HG03097 (cell line): ENCODE results near the gene TMEM156.

Source experiments
- ATAC-seq: cut with Tn5 transposase; IDR thresholded peaks from one replicate; pipeline ENCODE4 v1.9.1; 2021; ENCODE audit not compliant: unreplicated experiment, low FRiP score

TMEM156 gene, protein sequence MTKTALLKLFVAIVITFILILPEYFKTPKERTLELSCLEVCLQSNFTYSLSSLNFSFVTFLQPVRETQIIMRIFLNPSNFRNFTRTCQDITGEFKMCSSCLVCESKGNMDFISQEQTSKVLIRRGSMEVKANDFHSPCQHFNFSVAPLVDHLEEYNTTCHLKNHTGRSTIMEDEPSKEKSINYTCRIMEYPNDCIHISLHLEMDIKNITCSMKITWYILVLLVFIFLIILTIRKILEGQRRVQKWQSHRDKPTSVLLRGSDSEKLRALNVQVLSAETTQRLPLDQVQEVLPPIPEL

DNA sequence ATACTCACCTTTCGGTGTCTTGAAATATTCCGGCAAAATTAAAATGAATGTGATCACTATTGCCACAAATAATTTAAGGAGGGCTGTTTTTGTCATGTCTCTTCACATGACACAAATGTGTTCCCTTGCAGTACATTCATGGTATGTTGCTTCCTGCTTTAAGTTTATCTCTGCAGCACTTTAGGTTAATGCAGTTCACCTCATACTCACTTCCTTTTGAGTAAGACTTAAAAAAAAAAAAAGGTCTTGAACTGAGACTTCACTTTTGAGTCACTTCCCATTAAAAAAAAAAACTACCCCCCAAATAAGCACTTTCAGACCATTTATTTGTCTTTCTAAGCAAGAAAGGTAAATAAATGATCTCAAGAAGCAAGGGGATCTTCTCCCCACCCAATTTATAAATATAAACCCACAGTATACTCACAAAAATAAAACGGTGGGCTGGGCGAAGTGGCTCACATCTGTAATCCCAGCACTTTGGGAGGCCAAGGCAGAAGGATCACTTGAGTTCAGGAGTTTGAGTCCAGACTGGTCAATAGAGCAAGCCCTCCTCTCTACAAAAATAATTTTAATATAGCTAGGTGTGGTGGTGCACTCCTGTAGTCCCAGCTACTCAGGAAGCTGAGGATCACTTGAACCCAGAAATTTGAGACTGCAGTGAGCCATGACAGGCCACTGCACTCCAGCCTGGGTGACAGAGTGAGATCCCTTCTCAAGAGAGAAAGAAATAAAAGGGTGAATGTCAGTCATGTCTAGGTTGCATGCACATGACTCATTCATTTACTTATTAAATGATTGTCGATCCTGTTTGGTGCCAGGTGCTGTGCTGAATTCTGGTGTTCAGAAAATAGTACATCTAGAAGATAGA lies at the start of gene TMEM156:
Gene TMEM156 (minus strand): TSS at position 192 of the 868 bp plus-strand sequence. CDS start 96 bp downstream, at position 96.
- peak; percentile 56 for ATAC-seq

DNA sequence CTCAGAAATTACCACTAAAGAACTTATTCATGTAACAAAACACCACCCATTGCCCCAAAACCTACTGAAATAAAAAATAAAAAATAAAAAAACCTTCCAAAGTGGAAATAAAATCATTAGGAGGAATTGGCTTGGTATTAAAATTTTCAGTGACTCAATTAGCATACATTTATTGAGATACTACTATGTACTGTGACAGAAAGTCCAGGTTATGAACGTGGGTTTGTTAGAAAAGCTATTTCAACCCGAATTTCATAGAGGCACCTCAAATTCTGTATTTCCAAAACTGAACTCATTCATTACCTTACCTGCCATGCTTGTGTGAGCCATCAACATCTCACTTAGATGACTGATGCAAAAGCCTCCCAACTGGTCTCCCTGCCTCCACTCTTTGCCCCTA lies 46.6 kb upstream of the TMEM156 start:
- no peak for ATAC-seq

DNA sequence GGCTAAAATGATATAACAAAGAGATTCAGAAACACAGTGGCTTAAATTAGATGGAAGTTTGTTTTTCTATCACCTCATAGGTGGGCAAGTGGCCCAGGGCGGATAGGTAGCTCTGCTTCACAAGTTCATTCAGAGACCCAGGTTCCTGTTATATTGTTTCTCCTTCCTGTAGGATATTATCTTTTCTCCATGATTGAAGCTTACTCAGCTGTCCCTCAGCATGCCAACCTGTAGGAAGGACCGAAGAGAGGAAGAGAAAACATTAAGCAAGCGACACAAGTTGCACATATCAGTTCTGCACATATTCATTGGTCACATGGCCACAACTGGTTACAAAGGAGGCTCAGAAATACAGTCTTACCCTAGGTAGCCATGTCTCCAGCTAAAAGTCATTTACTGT lies 36.7 kb upstream of the TMEM156 start:
- ATAC-seq, result no peak

DNA sequence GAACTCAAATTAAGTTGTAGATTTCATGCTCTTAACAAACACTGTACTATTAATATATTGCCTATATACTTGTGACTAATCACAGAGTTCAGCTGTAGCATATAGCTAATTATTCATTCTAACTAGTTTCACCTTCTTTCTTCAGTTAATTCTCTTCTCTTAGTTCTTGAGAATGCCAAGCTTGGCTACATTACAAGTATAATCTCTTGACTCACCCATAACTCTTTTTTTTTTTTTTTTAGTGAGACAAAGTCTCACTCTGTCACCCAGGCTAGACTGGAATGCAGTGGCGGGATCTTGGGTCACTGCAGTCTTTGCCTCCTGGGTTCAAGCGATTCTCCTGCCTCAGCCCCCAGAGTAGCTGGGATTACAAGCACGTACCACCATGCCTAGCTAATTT lies 35.2 kb upstream of the TMEM156 start:
- ATAC-seq, result no peak

DNA sequence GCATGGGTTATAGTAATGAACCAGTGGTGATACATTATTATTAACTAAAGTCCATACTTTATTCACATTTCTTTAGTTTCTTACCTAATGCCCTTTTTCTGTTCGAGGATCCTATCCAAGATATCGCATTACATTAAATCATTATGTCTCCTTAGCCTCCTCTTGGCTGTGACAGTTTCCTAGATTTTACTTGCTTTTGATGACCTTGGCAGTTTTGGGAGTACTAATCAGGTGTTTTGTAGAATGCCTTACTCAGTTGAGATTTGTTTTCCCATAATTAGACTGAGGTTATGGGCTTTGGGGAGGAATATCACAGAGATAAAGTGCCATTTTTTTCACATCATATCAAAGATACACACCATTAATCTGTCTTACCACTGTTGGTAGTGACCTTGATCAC lies 34.8 kb upstream of the TMEM156 start:
- ATAC-seq, result no peak

DNA sequence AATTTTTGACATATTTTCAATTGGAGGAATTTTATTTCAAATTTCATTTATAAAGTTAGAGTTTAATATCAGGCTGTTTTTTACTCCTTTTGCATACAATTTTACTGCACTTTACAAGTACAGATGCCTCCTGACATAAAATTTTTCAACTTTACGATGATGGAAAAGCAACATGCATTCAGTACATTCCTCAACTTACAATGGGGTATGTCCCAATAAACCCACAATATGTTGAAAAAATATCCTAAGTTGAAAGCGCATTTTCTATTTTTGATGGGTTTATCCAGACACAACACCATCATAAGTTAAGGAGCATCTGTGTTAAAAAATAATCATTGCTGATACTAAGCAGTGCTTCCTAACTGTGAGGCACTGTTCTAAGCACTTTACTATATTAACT lies 34.2 kb upstream of the TMEM156 start:
- no peak for ATAC-seq

DNA sequence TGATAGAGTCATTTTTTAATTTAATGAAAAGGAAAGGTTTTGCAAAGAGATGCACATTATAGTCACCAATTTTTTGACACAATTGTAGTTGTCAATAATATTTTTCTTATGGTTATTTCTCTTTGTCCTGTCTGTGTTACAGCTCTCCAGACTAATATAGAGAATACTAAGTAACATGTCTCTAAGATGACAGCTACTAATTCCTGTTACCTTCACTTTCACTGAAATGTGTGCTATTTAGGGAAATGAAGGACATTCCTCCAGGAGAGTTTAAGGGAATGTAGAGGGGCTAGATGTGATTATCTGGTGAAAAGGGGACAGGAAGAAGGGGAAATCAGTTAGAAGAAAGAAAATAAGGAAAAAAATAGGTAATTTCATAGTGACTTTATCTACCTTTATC lies 31.2 kb upstream of the TMEM156 start:
- no peak for ATAC-seq

DNA sequence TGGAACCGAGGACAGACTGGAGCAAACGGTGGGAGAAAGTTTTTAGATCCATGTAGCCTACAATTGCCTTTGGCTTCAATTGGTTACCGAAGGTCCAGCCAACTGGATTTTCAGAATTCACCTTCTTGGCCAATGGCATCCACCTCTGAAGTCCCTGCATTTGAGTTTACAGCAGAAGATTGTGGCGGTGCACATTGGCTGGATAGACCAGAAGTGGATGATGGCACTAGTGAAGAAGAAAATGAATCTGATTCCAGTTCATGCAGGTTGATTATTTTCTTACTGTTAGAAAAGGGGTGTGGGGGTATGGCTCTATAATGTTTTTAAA lies 30.5 kb upstream of the TMEM156 start:
- no peak for ATAC-seq

DNA sequence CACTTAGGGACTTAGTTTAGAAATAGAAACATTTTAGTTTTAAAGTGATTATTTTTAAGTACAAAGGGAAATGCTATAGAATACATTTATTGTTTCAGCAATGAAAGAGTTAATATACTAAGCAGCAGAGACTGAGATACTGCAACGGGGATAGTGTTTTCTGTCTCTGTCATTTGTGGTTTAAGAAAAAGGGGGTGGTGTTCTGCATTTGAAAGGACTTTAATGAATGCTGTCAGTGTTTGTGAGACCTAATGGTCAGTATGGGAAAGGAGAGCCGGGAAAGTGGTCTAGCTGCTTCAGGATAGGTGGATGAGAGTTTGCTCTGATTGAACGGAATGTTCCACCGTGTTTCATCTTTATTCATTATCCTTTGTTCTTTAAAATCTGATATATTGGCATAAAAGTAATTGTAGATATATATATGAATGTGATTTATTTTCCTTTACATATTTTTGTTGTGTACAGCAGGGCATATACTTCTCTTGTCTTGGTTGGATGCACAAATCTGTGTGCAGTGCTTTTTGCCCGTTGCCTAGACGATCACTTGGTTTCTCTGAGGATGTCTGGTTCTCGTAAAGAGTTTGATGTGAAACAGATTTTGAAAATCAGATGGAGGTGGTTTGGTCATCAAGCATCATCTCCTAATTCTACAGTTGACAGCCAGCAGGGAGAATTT lies 30.0 kb upstream of the TMEM156 start, which contains the start of gene KLHL5:
Gene KLHL5 (plus strand): TSS at position 139 of the 676 bp plus-strand sequence. CDS start 421 bp downstream, at position 560.
- no peak for ATAC-seq

DNA sequence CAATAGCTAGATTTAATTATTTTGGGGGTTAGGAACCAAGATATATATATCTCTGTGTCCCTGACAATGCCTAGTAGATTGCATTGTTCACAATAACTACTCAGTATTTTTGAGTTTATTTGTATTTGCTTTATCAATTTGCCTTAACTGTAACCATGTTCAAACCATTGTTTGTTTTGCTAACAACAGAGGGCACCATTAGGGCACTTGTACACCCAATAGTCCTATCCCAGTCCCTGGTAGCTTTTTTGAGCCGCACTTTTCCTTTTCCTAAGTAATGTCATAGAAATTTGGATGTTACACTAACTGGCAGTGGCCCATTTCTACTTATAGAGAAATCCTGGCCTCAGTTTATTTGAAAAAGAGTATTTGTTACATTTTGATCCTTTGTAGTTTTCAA lies 29.2 kb upstream of the TMEM156 start:
- ATAC-seq, result no peak

DNA sequence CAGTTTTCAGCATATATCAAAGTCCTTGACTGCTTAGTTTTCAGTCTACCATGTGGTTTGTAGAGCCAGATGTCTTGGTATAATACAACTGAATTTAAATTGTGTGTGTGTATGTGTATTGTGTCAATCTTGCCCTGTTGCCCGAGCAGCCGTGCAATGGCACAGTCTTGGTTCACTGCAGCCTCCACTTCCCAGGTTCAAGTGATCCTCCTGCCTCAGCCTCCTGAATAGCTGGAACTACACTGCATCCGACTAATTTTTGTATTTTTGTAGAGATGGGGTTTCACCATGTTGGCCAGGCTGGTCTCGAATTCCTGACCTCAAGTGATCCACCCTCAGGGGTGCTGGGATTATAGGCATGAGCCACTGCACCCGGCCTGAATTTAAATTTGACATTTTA lies 23.8 kb upstream of the TMEM156 start:
- ATAC-seq, result no peak

DNA sequence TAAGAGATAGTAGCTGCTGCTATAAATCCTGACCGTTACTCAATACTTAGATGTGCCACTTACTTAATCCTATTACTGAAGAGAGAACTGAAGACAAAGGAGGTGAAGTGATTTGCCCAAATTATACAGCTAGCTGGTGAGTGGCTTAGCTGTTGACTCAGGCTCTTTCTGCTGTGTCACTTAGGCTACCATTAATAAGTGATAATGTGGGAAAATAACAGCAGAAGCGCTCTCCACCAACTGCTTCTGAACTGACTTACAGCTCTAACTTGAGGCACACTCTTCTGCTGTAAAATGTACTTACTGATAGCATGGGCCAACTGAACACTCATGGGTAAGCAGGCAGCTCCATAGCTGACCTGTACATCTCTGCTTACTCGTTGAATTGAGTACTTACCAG lies 22.3 kb upstream of the TMEM156 start:
- ATAC-seq, result no peak

DNA sequence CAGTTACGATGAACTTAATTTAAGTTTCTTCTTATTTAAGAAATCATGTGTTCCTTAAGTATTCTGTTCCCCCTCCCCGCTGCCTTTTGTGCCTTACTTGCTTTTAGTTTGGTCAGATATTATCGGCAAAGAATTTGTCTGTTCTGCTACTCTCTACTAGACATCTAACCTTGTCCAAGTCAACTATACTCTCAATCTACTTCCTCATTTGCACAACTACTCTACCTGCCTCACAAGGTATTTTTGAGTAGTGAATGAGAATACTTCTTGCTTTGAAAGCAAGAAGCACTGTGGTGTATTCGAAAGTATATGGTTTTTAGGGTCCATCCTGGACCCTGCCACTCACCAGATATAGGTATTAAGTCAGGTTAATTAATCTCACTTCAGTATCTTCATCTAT lies 21.8 kb upstream of the TMEM156 start:
- no peak for ATAC-seq

DNA sequence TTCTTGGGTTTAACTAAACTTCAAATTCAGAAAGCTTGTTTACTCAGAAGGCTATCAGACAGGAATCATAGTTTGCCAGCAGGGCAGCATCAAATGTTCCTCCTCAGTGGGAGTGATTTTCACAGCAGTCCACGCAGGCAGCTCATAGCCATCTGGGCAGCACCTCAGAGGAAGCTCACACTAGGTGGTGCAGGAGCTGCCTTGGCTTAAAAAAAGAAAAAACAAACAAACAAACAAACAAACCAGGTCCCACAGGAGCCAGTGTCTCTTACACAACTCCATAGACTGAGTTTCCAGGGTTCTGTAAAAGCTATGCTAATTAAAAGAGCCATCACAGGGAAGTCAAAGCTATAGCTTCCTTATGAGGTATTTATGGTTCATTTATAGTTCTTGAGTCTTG lies 19.3 kb upstream of the TMEM156 start:
- no peak for ATAC-seq

DNA sequence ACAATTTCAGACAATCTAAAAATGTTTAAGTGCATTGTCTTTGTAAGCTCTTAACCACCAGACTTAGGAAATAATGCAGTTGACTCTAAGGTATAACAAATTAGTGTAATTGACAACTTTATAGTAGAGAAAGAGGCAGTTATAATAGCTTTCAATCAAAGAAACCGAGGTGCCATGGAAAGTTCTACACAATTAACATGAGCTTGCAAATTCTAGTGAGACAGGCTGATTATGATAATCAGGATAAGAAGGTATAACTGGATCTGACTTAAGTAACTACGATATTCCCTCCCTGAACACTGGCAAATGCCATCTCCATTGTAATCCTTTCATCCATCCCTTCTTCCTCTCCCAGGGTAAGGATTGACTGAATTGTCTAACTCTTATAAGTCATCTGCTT lies 18.4 kb upstream of the TMEM156 start:
- no peak for ATAC-seq

DNA sequence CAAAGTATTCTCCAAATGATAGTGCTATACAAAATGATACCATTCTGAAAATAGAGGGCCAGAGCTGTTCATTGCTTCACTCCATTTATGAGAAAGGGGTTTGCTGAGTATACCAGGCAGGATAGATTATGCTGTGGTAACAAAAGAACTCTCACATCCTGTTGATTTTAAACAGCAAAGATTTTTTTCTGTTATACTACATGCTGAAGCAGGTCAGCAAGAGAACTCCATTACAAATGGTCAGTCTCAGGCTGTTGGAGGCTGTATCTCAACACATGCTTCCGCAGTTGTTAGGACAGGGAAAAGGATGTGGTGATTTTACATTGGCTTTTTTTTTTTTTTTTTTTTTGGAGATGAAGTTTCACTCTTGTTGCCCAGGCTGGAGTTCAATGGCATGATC lies 16.1 kb upstream of the TMEM156 start:
- no peak for ATAC-seq

DNA sequence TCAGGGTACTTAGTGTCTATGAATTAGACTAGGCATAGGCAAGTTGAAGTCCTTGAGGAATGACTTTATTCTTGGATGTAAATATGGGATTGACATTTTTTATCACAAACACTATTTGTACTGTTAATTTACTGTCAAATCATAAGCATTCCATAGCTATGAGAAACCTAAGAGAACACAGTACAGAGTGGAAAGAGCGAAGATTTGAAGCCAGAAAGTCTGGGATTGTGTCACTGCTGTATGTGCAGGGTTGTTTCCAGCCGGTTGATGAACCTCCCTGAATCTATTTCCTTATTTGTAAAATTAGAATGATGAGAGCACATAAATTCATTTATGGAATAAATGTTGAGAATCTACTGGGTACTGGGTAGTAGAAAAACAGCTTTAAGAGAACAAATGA lies 15.5 kb upstream of the TMEM156 start:
- no peak for ATAC-seq

DNA sequence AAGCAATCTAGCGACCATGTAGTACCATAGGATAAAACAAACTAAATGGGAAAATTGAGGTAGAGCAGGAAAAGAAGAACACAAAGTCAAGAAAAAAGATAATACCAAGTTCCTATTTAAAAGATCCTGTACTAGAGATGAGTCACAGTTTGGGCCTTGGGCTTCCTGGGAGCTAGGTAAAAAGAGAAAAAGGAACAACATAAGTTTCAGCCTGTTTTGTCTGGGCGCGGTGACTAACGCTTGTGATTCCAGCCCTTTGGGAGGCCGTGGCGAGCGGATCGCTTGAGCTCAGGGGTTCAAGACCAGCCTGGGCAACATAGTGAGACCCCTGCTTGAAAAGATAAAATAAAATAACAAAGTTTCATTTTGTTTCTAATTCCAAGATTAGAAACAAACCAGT lies 14.0 kb upstream of the TMEM156 start:
- no peak for ATAC-seq

DNA sequence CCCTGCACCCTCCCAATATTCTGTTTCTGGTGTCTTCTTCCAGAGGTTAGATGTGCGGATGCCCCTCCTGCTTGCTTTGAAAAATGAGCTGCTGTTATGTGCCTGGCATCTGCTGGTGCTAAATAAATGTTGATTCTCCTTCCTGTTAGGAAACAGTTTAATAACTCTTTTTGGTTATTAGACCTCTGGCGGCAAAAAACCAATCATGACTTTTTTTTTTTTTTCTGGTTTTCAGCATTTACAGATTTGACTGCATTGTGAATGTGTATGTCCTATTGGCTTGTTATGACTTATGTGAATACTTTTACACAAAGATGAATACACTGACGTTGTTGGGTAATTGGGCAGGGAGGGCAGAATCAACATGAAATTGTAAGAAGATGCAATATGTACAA lies 13.6 kb upstream of the TMEM156 start:
- ATAC-seq, result no peak

DNA sequence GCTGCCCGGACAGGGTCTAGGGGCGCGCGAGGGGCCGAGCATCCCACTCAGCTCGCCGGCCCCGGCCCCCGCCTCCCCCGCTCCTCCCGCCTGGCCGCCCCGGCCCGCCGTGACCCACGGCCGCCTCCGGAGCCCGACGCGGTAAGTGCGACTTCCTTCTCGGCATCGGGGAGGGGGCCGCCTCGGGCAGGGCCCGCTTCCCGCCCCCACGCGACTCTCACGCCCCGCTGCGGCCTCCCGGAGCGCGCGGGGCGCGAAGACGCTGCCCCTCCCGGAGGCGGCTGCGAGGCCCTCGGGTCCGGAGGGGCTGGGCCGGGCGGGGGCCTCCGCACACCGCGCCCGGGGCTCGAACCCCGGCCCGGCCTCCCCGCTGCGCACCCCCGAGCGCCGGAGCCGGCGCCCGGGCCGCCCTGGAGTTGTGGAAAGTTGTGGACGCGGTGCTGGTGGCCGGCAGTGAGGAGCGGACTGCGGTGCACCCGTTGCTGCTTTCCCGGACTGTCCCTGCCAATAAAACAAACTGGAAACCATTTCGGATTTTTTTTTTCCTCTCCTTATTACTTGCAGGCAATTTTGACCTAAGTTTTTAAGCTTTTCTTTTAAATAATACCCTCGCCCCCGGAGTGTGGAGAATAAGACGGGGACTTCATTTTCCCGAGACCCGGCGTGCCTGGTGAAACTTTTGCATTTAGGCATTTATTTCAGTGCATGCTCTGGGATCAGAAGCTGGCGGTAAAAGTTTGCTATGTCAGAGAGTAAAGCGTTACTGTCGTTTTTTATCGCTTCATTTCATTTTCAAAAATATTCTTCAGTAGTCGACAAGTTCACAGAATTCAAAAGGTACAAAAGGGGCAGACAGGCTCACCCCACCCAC lies 13.0 kb upstream of the TMEM156 start:
- ATAC-seq, result no peak
